Measurements from ENCODE around the gene KCNQ2.
"Not testable (repeated sequence)": the region's sequence is repeated elsewhere in the genome, so short reads cannot be mapped to it uniquely, and the experiment has no call there.

KCNQ2 gene

GRCh38 chr20:63380346-63380870 is 92.0 kb downstream of the KCNQ2 start:
- DNase-seq: no peak

- not testable (repeated sequence) for DNase-seq
These were observed 92.6 kb downstream of the KCNQ2 start for GRCh38 chr20:63379872-63380271.

GRCh38 chr20:63379296-63379695 is 93.2 kb downstream of the KCNQ2 start:
- no peak for DNase-seq

DNA sequence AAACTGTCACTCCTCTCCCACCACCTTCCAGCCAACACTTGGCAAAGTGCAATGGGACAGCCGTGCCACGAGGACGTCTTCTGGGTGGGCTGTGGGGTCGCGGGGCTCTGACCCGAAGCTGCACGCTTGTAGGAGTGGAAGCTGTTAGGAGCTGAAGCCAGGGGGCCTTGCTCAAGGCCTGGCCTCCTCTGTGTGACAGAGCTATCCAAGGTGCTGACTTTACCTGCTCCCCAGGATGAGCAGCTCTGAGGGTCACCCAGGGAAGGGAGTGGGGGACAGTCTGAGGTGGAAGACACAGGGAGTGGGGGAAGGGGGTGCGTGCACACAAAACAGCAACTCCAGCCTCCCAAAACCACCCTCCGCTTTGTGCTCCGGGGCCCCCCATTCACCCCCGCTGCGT is 93.8 kb downstream of the KCNQ2 start:
- no peak for DNase-seq

- DNase-seq: no peak
These were observed 94.5 kb downstream of the KCNQ2 start for GRCh38 chr20:63377951-63378381.

GRCh38 chr20:63377256-63377941 is 95.1 kb downstream of the KCNQ2 start:
- DNase-seq: no peak

DNA sequence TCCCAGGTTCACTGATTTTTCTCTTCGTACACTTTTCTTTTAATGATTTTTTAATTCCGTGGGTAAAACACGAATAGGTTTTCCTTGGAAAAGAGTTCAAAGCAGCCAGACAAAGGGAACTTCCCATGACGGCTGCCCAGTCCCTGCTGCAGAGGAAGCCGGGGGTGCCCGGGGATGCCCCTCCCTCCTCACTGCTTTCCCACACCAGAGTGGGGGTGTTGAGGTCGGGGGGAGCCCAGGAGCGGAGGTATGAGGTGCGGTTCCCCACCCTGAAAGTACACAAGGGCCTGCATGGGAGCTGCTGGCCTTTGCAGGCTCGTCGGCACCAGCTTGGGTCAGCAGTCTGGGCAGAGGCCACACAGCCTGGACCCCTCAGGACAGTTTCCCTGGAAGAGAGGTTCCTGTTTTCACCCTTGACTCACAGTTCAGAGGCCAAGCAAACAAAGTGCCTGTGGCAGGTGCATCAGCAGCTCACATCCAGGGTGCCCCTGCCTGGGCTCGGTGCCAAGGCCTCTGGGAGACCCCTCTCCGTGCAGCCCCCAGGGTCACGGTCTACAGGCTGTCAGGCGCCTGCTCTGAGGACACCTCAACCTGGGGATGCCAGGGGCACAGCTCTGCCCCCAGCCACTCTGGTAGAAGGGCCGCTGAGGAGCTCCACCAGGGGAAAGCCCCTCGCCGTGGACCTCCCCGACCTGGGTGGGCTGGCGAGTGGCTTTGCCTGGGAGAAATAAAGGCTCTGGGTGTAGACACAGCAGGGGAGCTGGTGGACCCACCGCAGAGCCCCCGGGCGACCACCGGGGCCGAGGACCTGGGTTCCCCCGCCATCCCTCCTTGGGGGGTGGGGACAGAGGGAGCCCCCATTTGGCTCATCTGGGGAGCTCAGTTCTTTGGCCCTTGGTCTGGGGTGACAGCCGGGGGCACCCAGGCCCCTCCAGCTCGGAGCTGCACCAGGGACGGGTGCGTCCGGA is 95.9 kb downstream of the KCNQ2 start:
- DNase-seq: no peak

GRCh38 chr20:63375438-63375837 is 97.0 kb downstream of the KCNQ2 start:
- DNase-seq: no peak

DNA sequence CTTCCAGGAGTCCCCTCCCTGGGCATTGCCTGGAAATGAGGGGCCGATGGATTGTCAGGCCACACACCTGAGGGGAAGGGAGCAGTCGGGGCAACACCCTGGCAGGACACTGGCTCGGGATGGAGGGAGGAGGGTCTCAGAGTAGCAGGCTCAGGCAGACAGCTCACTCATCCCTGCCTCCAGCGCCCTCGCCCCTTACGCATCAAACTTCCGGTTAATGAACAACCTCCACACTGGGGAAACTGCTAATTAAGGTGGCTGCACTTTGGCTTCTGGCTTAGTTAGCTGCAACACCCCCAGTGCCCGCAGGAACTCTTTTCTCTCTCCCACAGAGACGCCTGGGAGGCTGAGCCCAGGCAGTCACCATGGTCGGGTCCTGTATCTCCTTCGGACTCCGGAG is 98.0 kb downstream of the KCNQ2 start:
- DNase-seq: no peak

- no peak for DNase-seq
These were observed 98.5 kb downstream of the KCNQ2 start for GRCh38 chr20:63373996-63374395.

DNA sequence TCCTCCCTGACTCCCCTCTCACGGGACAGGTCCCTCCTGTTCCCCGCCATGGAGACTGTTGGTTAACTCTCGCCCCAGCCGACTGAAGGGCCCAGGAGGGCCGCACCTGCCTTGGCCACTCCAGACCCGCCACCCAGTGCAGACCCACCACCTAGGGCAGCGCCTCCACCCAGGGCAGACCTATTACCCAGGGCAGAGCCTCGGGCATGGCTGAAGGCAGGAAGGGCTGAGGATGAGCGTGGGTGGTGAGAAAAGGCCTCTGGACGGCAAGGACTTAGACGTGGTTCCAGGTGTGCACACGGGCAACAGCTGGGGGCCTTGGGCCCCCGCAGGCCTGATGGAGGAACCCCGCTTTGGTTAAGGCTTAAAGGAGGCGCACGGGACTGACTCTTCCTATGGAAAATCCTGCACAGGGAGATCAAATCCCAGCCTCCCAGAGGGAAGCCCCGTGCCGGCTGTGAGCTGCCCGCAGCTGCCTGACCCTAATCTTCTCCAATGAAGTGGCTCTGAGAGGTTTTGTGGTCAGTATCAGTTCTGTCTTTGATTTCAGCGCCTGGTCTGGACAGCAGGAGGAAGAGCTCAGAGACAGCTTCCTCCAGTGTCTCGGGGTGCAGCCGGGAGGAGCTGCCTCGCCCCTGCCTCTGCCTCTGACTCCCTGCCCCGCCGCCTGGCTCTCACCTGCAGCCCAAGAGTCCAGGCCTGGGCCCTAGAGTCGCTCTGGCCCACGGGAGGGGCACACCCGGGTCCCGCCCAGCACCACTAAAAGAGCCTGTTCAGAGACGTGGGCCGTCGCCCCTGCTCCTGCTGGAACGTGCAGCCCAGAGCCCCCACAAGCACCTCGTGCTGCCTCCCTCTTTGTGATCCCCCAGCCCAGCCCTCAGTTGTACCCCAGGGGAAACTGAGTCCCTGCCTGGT is 99.2 kb downstream of the KCNQ2 start:
- no peak for DNase-seq

DNA sequence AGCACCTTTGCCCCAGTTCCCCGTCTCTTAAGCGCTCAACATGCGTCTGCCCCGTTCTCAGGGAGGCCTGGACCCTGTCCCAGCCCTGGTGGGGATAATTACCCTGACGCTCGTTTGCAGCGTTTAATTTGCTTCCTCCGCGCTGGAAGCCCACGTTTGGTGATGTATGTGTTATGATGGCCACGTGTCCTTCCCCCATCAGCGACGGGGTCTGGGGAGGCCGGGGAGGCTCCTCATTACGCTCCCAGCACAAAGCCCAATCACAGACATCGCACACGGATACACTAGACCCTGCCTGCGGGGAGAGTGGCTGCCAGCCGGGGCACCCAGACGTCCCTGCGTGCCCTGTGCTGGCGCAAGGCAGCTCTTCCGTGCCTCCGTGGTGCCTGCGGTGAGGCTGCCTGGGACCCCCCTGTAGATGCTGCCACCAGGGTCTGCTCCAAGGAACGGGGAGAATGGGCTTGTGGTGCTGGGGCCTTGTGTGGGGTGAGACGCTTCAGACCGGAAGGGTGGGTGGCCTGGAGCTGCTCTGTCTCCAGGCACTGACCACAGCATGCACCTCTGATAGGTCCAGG is 101.1 kb downstream of the KCNQ2 start:
- no peak for DNase-seq

- no peak for DNase-seq
These were observed 101.8 kb downstream of the KCNQ2 start for GRCh38 chr20:63370618-63371187.

- no peak for DNase-seq
These were observed 102.5 kb downstream of the KCNQ2 start for GRCh38 chr20:63369724-63370617.

- no peak for DNase-seq
These were observed 103.4 kb downstream of the KCNQ2 start for GRCh38 chr20:63369024-63369530.

DNA sequence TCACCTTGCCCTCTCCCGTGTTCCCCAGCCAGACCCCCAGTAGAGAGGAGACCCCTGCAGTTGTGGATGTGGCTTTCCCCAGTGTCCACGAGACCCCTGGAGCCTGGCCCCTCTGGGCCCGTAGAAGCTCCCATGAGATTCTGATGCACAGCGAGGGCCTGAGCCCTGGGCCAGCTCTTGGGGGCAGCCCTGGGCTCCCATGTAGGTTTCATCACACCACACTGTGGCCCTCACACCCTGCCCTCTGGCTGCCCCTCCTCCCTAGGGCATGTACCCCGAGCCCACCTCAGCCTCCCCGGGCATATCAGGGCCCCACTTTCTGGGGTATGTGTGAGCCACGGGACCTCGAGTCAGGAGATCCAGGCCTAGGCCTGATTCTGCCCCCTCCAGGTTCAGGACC is 104.3 kb downstream of the KCNQ2 start:
- no peak for DNase-seq

DNA sequence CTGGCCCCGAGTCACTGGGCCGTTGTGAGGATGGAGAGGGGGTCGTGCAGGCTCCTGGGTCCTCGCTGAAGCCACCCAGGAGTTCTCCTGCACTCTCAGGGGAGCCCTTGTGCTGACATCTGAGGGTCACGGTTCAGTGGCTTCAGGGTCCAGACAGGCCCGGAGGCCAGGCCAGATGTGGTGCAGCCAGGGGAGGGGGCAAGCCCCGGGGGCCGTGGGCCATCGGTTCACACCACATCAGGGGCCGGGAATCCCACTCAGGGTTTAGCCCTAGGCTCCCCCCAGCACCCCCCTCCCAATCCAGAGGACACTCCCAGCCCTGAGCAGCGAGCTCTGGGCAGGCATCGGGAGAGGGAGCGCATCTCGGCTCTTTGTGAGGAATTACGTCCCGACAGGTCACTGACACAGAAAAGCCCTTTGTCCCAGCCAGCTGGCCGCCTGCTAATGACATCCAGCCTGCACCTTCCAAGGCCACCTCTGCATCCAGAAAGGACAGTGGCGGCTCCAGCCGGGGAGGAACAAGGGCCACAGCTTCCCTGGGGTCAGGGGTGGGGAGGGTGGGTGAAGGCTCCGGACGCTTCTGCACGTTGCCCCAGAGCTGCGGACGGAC is 104.9 kb downstream of the KCNQ2 start:
- DNase-seq: no peak

DNA sequence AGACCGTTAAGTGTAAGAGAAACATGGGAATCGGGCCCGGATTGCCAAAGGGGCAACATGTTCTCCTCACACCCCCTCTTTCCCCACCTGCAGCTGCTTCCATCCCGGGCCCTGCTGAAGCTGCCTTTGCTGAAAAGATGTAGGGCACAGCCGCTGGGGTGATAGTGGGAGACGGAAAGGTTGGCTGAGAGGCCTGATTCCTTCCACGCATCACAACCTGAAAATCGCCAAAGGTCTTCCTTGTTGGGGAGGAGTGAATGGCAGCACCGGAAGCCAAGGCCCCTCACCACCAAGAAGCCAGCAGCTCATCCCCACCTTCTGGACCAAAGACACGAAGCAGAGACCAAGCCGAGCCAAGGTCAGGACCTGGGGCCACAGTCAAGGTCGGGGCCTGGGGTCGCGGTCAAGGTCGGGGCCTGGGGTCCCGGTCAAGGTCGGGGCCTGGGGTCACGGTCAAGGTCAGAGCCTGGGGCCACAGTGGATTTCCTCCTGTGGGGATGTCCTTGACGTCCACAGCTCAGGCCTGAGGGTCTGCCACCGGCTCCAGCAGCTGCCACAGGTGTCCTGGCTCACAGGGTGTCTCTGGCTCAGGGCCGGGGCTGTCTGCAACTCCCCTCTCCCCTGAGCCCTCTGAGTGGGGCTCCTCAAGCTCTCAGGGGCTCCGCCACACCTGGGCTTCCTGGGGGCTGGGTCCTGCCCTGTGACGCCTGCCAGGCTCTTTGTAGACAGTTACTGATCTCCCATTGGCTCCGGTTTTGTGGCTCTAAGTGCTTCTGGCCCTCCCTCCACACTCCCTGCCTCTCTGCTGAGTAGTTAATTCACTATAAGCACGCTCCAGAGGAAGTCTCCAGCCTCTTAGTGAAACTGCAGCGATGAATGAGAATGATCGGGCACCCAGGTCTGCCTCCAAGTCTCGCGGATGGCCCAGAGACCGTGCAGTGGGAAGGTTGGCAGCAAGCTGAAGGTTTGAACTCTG is 105.8 kb downstream of the KCNQ2 start:
- no peak for DNase-seq

All from SHP77 (cell line).